HFF-Myc (cell line): ENCODE data around the gene GRIK1.

Experiments
- DNase-seq: peaks from one replicate; pipeline ENCODE4 v3.0.0-alpha.2; 2011; ENCODE audit warnings: low read depth; ENCODE audit errors: extremely low read depth
- H3K4me3 ChIP-seq: replicated peaks from 2 replicates; pipeline ENCODE4 v1.5.1; 2011; ENCODE audit warnings: low read depth, mild to moderate bottlenecking, control low read depth, low read length
- TF ChIP-seq, protein P1 (sequence below): IDR thresholded peaks from 2 replicates; pipeline ENCODE4 v1.5.1; 2012; ENCODE audit warnings: mild to moderate bottlenecking, low read depth, low read length, control low read depth; ENCODE audit errors: missing control alignments

GRIK1 gene

DNA sequence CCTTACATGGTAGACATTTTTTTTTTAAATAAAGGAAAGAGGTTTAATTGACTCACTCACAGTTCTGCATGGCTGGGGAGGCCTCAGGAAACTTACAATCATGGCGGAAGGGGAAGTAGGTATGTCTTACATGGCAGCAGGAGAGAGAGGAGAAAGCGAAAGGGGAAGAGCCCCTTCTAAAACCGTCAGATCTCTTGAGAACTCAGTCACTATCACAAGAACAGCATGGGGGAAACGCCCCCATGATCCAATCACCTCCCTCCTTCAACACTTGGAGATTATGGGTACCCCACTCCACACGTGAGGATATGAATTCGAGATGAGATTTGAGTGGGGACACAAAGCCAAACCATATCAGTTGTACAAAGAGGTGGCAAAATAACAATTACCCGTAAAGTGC is 301.7 kb downstream of the GRIK1 start:
- TF ChIP-seq, protein P1, sequence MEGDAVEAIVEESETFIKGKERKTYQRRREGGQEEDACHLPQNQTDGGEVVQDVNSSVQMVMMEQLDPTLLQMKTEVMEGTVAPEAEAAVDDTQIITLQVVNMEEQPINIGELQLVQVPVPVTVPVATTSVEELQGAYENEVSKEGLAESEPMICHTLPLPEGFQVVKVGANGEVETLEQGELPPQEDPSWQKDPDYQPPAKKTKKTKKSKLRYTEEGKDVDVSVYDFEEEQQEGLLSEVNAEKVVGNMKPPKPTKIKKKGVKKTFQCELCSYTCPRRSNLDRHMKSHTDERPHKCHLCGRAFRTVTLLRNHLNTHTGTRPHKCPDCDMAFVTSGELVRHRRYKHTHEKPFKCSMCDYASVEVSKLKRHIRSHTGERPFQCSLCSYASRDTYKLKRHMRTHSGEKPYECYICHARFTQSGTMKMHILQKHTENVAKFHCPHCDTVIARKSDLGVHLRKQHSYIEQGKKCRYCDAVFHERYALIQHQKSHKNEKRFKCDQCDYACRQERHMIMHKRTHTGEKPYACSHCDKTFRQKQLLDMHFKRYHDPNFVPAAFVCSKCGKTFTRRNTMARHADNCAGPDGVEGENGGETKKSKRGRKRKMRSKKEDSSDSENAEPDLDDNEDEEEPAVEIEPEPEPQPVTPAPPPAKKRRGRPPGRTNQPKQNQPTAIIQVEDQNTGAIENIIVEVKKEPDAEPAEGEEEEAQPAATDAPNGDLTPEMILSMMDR, result no peak
- H3K4me3 ChIP-seq, result no peak overlapping the region
- DNase-seq, result no peak

GRCh38 chr21:29637553-29637952 is 302.2 kb downstream of the GRIK1 start:
- no peak for DNase-seq
- no peak overlapping the region for H3K4me3 ChIP-seq
- TF ChIP-seq, protein P1, result no peak

- TF ChIP-seq, protein P1, result no peak
- DNase-seq, result no peak
- no peak overlapping the region for H3K4me3 ChIP-seq
Observed at GRCh38 chr21:29637134-29637533, 302.7 kb downstream of the GRIK1 start.

- TF ChIP-seq, protein P1, result no peak
- no peak for DNase-seq
- H3K4me3 ChIP-seq, result no peak overlapping the region
Observed at GRCh38 chr21:29634418-29634817, 305.4 kb downstream of the GRIK1 start.

GRCh38 chr21:29633756-29634155 is 306.0 kb downstream of the GRIK1 start:
- TF ChIP-seq, protein P1, result no peak
- DNase-seq, result no peak
- no peak overlapping the region for H3K4me3 ChIP-seq

DNA sequence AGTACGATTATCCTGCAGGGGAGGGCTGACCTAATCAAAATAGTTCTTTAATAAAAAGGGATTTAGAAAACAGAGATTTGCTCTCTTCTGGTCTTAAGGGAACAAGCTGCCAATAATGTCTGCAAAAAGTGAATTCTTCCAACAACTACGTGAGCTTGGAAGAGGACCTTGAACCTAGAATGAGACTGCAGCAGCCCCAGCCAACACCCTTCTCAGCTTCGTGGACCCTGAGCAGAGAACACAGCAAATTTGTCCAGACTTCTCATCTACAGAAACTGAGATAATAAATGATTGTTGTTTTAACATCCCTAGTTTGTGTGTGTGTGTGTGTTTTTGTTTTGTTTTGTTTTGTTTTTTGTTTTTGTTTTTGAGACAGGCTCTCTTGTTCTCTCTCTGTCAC is 309.4 kb downstream of the GRIK1 start:
- TF ChIP-seq, protein P1, result no peak
- DNase-seq, result no peak

DNA sequence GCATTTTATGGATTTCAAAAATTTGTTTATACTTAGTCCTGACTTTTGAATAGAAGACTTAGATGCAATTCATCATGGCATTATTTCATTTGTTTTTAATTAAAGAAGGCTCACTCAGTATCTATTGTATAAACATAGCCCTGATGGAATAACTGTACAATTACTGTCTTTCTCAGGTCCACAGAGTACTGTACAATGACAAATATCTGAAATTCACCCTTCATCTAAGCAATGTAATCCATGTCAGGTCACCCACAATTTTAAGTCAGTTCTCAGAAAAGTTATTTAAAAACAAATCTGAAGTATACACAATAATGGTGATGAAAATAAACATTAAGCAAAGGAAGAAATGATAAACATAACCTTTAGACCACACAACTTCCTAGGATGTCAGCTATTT is 311.9 kb downstream of the GRIK1 start:
- TF ChIP-seq, protein P1, result no peak
- no peak for DNase-seq
- no peak overlapping the region for H3K4me3 ChIP-seq

More for the DNA sequence above, 309.4 kb downstream of the GRIK1 start:
- no peak overlapping the region for H3K4me3 ChIP-seq
